Measurements from ENCODE around the gene KIF1B.

Gene KIF1B

GRCh38 chr1:10229903-10230302, 19.5 kb downstream of the KIF1B start:
- Histone ChIP-seq H2AFZ (no peak overlapping the region), H3K9ac (no peak overlapping the region), H3K4me1 (no peaks in the 10 kb centered on the region), H3K4me3 (ENCODE audit: low read depth, low read length) (no peak overlapping the region), H3K79me2 (peaks cover 17% of the 10 kb centered on the region), H3K9me3 (ENCODE audit: control insufficient read depth, low read length) (no peaks in the 10 kb centered on the region), H3K27ac (no peak overlapping the region), H3K27me3 (ENCODE audit: control insufficient read depth, insufficient read depth, low read length) (no peaks in the 10 kb centered on the region), H3K4me2 (ENCODE audit: low read length) (no peak overlapping the region), H3K36me3 (ENCODE audit: control insufficient read depth, insufficient read depth, low read length) (no peaks in the 10 kb centered on the region)
- no peak for TF ChIP-seq CTCF (IDR thresholded peaks at IDR 0.05)

GRCh38 chr1:10232163-10232562, 21.8 kb downstream of the KIF1B start:
- Histone ChIP-seq H3K4me3 (ENCODE audit: low read depth, low read length) (no peak overlapping the region), H3K79me2 (peaks cover 10% of the 10 kb centered on the region), H3K4me2 (ENCODE audit: low read length) (no peak overlapping the region), H3K27me3 (ENCODE audit: control insufficient read depth, insufficient read depth, low read length) (no peaks in the 10 kb centered on the region), H2AFZ (no peak overlapping the region), H3K9me3 (ENCODE audit: control insufficient read depth, low read length) (no peaks in the 10 kb centered on the region), H3K36me3 (ENCODE audit: control insufficient read depth, insufficient read depth, low read length) (no peaks in the 10 kb centered on the region), H3K27ac (no peak overlapping the region), H3K9ac (no peak overlapping the region), H3K4me1 (no peaks in the 10 kb centered on the region)
- no peak for TF ChIP-seq CTCF (IDR thresholded peaks at IDR 0.05)

- H2AFZ ChIP-seq = no peak overlapping the region
- H3K36me3 ChIP-seq (ENCODE audit: control insufficient read depth, insufficient read depth, low read length) = no peaks in the 10 kb centered on the region
- no peak overlapping the region for H3K4me2 ChIP-seq (ENCODE audit: low read length)
- no peak overlapping the region for H3K27ac ChIP-seq
- no peak overlapping the region for H3K4me3 ChIP-seq (ENCODE audit: low read depth, low read length)
- TF ChIP-seq CTCF (IDR thresholded peaks at IDR 0.05) = no peak
- H3K27me3 ChIP-seq (ENCODE audit: control insufficient read depth, insufficient read depth, low read length) = no peaks in the 10 kb centered on the region
- no peak overlapping the region for H3K9ac ChIP-seq
- H3K79me2 ChIP-seq = peaks cover 13% of the 10 kb centered on the region
- no peaks in the 10 kb centered on the region for H3K4me1 ChIP-seq
- no peaks in the 10 kb centered on the region for H3K9me3 ChIP-seq (ENCODE audit: control insufficient read depth, low read length)
Observed at GRCh38 chr1:10236405-10237156, 26.2 kb downstream of the KIF1B start.

- H3K27me3 ChIP-seq (ENCODE audit: control insufficient read depth, insufficient read depth, low read length) = no peaks in the 10 kb centered on the region
- no peaks in the 10 kb centered on the region for H3K4me1 ChIP-seq
- H3K4me3 ChIP-seq (ENCODE audit: low read depth, low read length) = no peak overlapping the region
- H2AFZ ChIP-seq = no peak overlapping the region
- H3K9me3 ChIP-seq (ENCODE audit: control insufficient read depth, low read length) = no peaks in the 10 kb centered on the region
- no peak overlapping the region for H3K9ac ChIP-seq
- TF ChIP-seq CTCF (IDR thresholded peaks at IDR 0.05) = no peak
- no peak overlapping the region for H3K27ac ChIP-seq
- H3K79me2 ChIP-seq = peaks cover 15% of the 10 kb centered on the region
- H3K36me3 ChIP-seq (ENCODE audit: control insufficient read depth, insufficient read depth, low read length) = no peaks in the 10 kb centered on the region
- no peak overlapping the region for H3K4me2 ChIP-seq (ENCODE audit: low read length)
Observed at GRCh38 chr1:10237157-10237539, 26.8 kb downstream of the KIF1B start.

GRCh38 chr1:10242135-10242534, 31.8 kb downstream of the KIF1B start:
- Histone ChIP-seq H3K9ac (no peak overlapping the region), H3K4me2 (ENCODE audit: low read length) (peak overlapping the region; percentile 24), H3K4me1 (peaks cover 2% of the 10 kb centered on the region), H3K4me3 (ENCODE audit: low read depth, low read length) (no peak overlapping the region), H3K79me2 (peaks cover 13% of the 10 kb centered on the region), H3K27ac (no peak overlapping the region), H2AFZ (no peak overlapping the region), H3K9me3 (ENCODE audit: control insufficient read depth, low read length) (no peaks in the 10 kb centered on the region), H3K36me3 (ENCODE audit: control insufficient read depth, insufficient read depth, low read length) (no peaks in the 10 kb centered on the region), H3K27me3 (ENCODE audit: control insufficient read depth, insufficient read depth, low read length) (no peaks in the 10 kb centered on the region)
- TF ChIP-seq CTCF (IDR thresholded peaks at IDR 0.05) = no peak
